Measurements from ENCODE around the gene DCTN2.

DNA sequence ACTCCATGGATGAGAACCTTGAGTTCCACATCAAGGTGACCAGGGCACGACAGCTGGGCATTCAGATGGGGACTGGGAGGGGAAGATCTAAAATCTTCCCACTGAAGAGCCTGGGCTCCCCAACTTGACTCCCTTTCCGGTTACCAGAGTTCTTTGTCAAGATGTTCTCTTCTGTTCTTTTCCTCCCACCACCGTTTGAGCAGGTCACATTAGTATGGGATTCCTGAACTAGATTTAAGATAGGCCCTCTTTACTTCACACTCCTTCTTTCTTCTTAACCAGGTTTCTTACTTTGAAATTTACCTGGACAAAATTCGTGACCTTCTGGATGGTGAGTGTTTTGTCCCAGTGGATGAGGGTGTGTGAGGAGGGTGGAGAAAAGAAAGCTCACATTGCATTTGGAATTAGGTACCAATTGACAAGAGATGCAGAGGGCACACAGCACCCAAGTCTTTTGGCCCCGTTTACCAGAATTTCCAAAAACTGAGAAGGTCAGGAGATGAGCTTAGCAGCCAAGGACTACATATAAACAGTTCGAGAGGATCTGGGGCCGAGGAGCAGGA is 17.3 kb upstream of the DCTN2 start:
- TF ChIP-seq, protein P1, sequence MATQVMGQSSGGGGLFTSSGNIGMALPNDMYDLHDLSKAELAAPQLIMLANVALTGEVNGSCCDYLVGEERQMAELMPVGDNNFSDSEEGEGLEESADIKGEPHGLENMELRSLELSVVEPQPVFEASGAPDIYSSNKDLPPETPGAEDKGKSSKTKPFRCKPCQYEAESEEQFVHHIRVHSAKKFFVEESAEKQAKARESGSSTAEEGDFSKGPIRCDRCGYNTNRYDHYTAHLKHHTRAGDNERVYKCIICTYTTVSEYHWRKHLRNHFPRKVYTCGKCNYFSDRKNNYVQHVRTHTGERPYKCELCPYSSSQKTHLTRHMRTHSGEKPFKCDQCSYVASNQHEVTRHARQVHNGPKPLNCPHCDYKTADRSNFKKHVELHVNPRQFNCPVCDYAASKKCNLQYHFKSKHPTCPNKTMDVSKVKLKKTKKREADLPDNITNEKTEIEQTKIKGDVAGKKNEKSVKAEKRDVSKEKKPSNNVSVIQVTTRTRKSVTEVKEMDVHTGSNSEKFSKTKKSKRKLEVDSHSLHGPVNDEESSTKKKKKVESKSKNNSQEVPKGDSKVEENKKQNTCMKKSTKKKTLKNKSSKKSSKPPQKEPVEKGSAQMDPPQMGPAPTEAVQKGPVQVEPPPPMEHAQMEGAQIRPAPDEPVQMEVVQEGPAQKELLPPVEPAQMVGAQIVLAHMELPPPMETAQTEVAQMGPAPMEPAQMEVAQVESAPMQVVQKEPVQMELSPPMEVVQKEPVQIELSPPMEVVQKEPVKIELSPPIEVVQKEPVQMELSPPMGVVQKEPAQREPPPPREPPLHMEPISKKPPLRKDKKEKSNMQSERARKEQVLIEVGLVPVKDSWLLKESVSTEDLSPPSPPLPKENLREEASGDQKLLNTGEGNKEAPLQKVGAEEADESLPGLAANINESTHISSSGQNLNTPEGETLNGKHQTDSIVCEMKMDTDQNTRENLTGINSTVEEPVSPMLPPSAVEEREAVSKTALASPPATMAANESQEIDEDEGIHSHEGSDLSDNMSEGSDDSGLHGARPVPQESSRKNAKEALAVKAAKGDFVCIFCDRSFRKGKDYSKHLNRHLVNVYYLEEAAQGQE (IDR thresholded peaks at IDR 0.05; ENCODE audit: low read depth, low read length), result no peak
- TF ChIP-seq, protein P2, sequence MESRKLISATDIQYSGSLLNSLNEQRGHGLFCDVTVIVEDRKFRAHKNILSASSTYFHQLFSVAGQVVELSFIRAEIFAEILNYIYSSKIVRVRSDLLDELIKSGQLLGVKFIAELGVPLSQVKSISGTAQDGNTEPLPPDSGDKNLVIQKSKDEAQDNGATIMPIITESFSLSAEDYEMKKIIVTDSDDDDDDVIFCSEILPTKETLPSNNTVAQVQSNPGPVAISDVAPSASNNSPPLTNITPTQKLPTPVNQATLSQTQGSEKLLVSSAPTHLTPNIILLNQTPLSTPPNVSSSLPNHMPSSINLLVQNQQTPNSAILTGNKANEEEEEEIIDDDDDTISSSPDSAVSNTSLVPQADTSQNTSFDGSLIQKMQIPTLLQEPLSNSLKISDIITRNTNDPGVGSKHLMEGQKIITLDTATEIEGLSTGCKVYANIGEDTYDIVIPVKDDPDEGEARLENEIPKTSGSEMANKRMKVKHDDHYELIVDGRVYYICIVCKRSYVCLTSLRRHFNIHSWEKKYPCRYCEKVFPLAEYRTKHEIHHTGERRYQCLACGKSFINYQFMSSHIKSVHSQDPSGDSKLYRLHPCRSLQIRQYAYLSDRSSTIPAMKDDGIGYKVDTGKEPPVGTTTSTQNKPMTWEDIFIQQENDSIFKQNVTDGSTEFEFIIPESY (IDR thresholded peaks at IDR 0.05; ENCODE audit: borderline replicate concordance, low read depth), result no peak
- TF ChIP-seq, protein P3, sequence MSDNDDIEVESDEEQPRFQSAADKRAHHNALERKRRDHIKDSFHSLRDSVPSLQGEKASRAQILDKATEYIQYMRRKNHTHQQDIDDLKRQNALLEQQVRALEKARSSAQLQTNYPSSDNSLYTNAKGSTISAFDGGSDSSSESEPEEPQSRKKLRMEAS (IDR thresholded peaks at IDR 0.05; ENCODE audit: low read depth), result no peak
- TF ChIP-seq, protein P4, sequence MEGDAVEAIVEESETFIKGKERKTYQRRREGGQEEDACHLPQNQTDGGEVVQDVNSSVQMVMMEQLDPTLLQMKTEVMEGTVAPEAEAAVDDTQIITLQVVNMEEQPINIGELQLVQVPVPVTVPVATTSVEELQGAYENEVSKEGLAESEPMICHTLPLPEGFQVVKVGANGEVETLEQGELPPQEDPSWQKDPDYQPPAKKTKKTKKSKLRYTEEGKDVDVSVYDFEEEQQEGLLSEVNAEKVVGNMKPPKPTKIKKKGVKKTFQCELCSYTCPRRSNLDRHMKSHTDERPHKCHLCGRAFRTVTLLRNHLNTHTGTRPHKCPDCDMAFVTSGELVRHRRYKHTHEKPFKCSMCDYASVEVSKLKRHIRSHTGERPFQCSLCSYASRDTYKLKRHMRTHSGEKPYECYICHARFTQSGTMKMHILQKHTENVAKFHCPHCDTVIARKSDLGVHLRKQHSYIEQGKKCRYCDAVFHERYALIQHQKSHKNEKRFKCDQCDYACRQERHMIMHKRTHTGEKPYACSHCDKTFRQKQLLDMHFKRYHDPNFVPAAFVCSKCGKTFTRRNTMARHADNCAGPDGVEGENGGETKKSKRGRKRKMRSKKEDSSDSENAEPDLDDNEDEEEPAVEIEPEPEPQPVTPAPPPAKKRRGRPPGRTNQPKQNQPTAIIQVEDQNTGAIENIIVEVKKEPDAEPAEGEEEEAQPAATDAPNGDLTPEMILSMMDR (IDR thresholded peaks at IDR 0.05), result no peak
- TF ChIP-seq EZH2phosphoT487 (IDR thresholded peaks at IDR 0.05; ENCODE audit: borderline replicate concordance, low read depth) (no peak), SIN3A (IDR thresholded peaks at IDR 0.05; ENCODE audit: borderline replicate concordance, low read depth, low read length) (no peak), TAF1 (IDR thresholded peaks at IDR 0.05; ENCODE audit: borderline replicate concordance, low read depth, low read length) (no peak), SMC3 (IDR thresholded peaks at IDR 0.05; ENCODE audit: low read depth, low read length) (no peak), TCF12 (IDR thresholded peaks at IDR 0.05) (no peak), JUND (IDR thresholded peaks at IDR 0.05) (no peak), POLR2AphosphoS5 (IDR thresholded peaks at IDR 0.05; ENCODE audit: low read depth, low read length) (no peak)
